ENCODE results near the gene GORAB.

DNA sequence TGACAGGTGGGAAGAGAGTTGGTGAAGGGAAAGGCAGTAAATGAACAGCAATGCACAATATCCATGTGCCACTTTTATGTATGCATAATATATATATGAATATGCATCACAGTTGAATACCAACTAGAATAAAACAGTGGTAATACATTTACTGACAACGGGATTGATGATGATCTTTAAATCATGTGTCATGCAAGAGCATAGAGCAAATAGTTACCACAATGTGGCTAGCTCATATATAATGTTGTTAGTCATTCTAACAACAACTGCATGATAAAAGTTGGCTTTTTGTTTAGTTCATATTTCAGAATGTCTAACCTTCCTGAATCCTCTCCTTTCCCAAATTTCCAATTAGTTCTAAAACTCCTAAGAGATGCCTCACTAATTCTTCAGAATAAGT, 46.4 kb downstream of the GORAB start:
- no peak for TF ChIP-seq POLR2AphosphoS5 (IDR thresholded peaks at IDR 0.05; ENCODE audit: low read depth, low read length)
- no peak for TF ChIP-seq SIN3A (IDR thresholded peaks at IDR 0.05; ENCODE audit: borderline replicate concordance, insufficient read depth, low read length)
- TF ChIP-seq, protein P1, sequence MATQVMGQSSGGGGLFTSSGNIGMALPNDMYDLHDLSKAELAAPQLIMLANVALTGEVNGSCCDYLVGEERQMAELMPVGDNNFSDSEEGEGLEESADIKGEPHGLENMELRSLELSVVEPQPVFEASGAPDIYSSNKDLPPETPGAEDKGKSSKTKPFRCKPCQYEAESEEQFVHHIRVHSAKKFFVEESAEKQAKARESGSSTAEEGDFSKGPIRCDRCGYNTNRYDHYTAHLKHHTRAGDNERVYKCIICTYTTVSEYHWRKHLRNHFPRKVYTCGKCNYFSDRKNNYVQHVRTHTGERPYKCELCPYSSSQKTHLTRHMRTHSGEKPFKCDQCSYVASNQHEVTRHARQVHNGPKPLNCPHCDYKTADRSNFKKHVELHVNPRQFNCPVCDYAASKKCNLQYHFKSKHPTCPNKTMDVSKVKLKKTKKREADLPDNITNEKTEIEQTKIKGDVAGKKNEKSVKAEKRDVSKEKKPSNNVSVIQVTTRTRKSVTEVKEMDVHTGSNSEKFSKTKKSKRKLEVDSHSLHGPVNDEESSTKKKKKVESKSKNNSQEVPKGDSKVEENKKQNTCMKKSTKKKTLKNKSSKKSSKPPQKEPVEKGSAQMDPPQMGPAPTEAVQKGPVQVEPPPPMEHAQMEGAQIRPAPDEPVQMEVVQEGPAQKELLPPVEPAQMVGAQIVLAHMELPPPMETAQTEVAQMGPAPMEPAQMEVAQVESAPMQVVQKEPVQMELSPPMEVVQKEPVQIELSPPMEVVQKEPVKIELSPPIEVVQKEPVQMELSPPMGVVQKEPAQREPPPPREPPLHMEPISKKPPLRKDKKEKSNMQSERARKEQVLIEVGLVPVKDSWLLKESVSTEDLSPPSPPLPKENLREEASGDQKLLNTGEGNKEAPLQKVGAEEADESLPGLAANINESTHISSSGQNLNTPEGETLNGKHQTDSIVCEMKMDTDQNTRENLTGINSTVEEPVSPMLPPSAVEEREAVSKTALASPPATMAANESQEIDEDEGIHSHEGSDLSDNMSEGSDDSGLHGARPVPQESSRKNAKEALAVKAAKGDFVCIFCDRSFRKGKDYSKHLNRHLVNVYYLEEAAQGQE (IDR thresholded peaks at IDR 0.05; ENCODE audit: insufficient read depth in 1 of 2, low read depth in 2 of 2, low read length in 2 of 2) = no peak
- TF ChIP-seq TAF1 (IDR thresholded peaks at IDR 0.05; ENCODE audit: borderline replicate concordance, insufficient read depth, low read length) = no peak
- TF ChIP-seq FOXP2 (optimal IDR thresholded peaks at IDR 0.05; ENCODE audit: borderline replicate concordance, extremely low read depth, extremely low read length, insufficient read depth) = no peak

Data from PFSK-1 (cell line).